Uterus (tissue), 4 donors: Measurements from ENCODE around the gene HLCS. TPM values are rescaled to one million over a fixed set of nuclear protein-coding genes. Genes with fewer than 3 reads are reported as not detected.

Experiments used
- DNase-seq, 2 donors: peaks; one replicate each; pipeline ENCODE4 v3.0.0-alpha.2; 2019 to 2020
- H3K27ac ChIP-seq, 2 donors: fragments of 200-600 bp; sonication (generic); 1 replicate in 1 of 2; 2 replicates in 1 of 2; pipeline ENCODE4 v1.5.1; 2016 to 2018
- H3K27me3 ChIP-seq, 2 donors: fragments of 200-600 bp; sonication (generic); one replicate each; pipeline ENCODE4 v1.5.1; 2018 to 2019; ENCODE audit warnings: control low read depth in 1 of 2
- H3K36me3 ChIP-seq, 2 donors: fragments of 200-600 bp; sonication (generic); one replicate each; pipeline ENCODE4 v1.5.1; 2019; ENCODE audit warnings: control low read depth in 1 of 2
- H3K4me1 ChIP-seq, 2 donors: fragments of 200-600 bp; sonication (generic); one replicate each; pipeline ENCODE4 v1.5.1; 2018 to 2019; ENCODE audit warnings: control low read depth in 1 of 2
- H3K4me3 ChIP-seq, 2 donors: fragments of 200-600 bp; sonication (generic); 1 replicate in 1 of 2; 2 replicates in 1 of 2; pipeline ENCODE4 v1.5.1; 2018 to 2019; ENCODE audit warnings: mild to moderate bottlenecking in 1 of 2
- H3K9me3 ChIP-seq, 2 donors: fragments of 200-600 bp; sonication (generic); one replicate each; pipeline ENCODE4 v1.5.1; 2019; ENCODE audit warnings: control low read depth in 1 of 2
- POLR2A ChIP-seq, 2 donors: fragments of 450-650 bp; IDR thresholded peaks; one replicate each; pipeline ENCODE4 v1.6.1; 2016; ENCODE audit warnings: antibody characterized with exemption in 2 of 2, mild to moderate bottlenecking in 1 of 2, moderate library complexity in 1 of 2
- intact Hi-C: fragments of 100-400 bp; cut with DNase I; formaldehyde crosslinking; loops from one replicate; pipeline ENCODE4 v1.15.1; 2023; ENCODE audit warnings: low total_unique reads
- total RNA-seq, 4 donors: library from RNA; depleted of rRNA in 3 of 4; stranded (reverse); fragments of >200 nt in 3 of 4; gene quantifications; one replicate each; pipeline versions ENCODE4 v1.1.0 to v1.2.4, GENCODE V29; 2014 to 2023
- TF ChIP-seq, protein P1 (sequence below), 4 experiments: fragments of 200-600 bp in 2 of 4; fragments of 450-650 bp in 2 of 4; sonication (generic) in 2 of 4; IDR thresholded peaks; one replicate each; pipeline ENCODE4 v1.5.1; 2016 to 2019; ENCODE audit warnings: antibody characterized with exemption in 4 of 4, mild to moderate bottlenecking in 2 of 4, moderate library complexity in 1 of 4
- donor health status: DM: yes; HTN: yes; CAD: no.

HLCS gene
- total RNA-seq, 4 donors from 2014 or later = 3.8 to 31.4 (median 15.4) TPM

DNA sequence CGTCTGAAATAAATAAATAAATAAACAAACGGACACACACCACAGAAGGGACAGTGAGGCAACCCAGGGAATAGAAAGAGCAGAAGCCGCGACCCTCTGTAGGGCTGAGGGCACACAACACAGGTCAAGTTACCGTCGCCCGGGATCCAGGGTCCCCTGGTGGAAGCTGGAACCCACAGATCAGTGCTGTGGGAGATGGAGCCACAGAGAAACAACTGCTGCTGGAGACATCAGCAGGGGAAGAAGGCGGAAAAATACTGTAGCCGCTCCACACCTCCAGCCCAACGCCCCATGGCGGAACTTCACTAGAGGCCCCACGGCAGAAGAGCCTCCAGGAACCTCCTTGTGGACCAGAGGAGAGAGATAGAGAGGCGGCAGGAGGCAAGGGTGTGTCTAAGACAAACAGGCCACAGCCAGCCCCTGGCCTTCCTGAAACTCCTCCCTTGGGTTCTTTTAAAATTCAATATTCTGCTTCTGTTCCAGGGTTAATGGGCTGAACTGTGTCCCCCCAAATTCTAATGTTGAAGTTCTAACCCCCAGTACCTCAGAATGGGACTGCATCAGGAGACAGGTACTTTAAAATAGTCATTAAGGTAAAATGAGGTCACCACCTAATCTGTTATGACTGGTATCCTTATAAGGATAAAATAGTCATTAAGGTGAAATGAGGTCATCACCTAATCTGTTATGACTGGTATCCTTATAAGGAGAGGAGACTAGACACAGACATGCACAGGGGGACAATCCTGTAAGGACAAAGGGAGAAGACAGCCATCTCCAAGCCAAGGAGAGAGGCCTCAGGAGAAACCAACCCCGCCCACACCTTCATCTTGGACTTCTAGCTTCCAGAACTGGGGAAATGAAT, 7.7 kb upstream of the HLCS start:
- TF ChIP-seq, protein P1, sequence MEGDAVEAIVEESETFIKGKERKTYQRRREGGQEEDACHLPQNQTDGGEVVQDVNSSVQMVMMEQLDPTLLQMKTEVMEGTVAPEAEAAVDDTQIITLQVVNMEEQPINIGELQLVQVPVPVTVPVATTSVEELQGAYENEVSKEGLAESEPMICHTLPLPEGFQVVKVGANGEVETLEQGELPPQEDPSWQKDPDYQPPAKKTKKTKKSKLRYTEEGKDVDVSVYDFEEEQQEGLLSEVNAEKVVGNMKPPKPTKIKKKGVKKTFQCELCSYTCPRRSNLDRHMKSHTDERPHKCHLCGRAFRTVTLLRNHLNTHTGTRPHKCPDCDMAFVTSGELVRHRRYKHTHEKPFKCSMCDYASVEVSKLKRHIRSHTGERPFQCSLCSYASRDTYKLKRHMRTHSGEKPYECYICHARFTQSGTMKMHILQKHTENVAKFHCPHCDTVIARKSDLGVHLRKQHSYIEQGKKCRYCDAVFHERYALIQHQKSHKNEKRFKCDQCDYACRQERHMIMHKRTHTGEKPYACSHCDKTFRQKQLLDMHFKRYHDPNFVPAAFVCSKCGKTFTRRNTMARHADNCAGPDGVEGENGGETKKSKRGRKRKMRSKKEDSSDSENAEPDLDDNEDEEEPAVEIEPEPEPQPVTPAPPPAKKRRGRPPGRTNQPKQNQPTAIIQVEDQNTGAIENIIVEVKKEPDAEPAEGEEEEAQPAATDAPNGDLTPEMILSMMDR (IDR thresholded peaks at IDR 0.05) = no peak
- no peak for TF ChIP-seq POLR2A (IDR thresholded peaks at IDR 0.05)
- no peaks in the 10 kb centered on the region for H3K9me3 ChIP-seq
- no peak overlapping the region for H3K27ac ChIP-seq
- intact Hi-C loops = no loop called here
- H3K4me1 ChIP-seq = no peaks in the 10 kb centered on the region
- H3K36me3 ChIP-seq = no peaks in the 10 kb centered on the region
- no peak for DNase-seq
- H3K27me3 ChIP-seq = no peaks in the 10 kb centered on the region
- no peak overlapping the region for H3K4me3 ChIP-seq

DNA sequence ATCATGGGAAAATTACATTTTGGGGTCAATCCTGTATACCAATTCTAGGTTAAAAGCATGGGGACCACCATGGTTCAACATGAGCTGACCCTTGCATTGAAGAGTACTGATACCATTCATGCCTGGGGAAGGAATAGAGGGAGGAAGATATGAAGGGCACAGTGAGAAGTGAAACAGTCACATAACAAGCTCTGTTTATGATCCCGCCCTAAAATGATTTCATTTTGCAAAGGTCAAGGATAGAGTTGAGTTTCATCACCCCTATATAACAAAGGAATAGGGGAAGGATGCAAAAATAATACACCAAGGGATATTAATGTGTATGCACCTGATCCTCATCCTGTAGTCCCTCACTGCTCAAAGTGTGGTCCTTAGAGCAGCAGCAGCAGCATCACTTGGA, 2.5 kb upstream of the HLCS start:
- intact Hi-C loops = no loop called here
- DNase-seq = no peak
- TF ChIP-seq, protein P1 (IDR thresholded peaks at IDR 0.05) = no peak
- no peak for TF ChIP-seq POLR2A (IDR thresholded peaks at IDR 0.05)
- no peaks in the 10 kb centered on the region for H3K4me1 ChIP-seq
- no peak overlapping the region for H3K4me3 ChIP-seq
- no peaks in the 10 kb centered on the region for H3K9me3 ChIP-seq
- no peaks in the 10 kb centered on the region for H3K36me3 ChIP-seq
- no peaks in the 10 kb centered on the region for H3K27me3 ChIP-seq
- H3K27ac ChIP-seq = no peak overlapping the region

DNA sequence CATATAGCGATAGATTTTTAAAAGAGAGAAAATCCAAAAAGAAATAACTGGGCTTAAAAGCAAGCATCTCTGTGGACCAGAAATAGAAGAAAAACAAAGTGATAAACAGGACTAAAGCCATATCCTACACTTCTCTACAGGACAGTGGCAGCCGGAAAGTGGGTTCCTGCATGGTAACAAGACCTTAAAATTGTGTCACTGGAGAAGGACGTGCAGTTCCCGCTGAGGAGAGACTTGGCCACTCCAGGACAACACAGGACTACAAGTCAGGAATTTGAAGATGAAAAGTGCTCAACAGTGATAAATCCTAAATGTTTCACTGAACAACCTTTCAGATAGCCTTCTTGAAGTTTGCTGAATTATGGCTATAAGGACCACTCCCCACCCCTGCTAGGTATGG, 1.9 kb upstream of the HLCS start:
- Histone ChIP-seq H3K9me3 (no peaks in the 10 kb centered on the region), H3K27ac (no peak overlapping the region), H3K4me1 (no peaks in the 10 kb centered on the region), H3K36me3 (no peaks in the 10 kb centered on the region), H3K27me3 (no peaks in the 10 kb centered on the region), H3K4me3 (no peak overlapping the region)
- no peak for DNase-seq
- intact Hi-C loops = no loop called here
- no peak for TF ChIP-seq POLR2A (IDR thresholded peaks at IDR 0.05)
- TF ChIP-seq, protein P1 (IDR thresholded peaks at IDR 0.05) = no peak

DNA sequence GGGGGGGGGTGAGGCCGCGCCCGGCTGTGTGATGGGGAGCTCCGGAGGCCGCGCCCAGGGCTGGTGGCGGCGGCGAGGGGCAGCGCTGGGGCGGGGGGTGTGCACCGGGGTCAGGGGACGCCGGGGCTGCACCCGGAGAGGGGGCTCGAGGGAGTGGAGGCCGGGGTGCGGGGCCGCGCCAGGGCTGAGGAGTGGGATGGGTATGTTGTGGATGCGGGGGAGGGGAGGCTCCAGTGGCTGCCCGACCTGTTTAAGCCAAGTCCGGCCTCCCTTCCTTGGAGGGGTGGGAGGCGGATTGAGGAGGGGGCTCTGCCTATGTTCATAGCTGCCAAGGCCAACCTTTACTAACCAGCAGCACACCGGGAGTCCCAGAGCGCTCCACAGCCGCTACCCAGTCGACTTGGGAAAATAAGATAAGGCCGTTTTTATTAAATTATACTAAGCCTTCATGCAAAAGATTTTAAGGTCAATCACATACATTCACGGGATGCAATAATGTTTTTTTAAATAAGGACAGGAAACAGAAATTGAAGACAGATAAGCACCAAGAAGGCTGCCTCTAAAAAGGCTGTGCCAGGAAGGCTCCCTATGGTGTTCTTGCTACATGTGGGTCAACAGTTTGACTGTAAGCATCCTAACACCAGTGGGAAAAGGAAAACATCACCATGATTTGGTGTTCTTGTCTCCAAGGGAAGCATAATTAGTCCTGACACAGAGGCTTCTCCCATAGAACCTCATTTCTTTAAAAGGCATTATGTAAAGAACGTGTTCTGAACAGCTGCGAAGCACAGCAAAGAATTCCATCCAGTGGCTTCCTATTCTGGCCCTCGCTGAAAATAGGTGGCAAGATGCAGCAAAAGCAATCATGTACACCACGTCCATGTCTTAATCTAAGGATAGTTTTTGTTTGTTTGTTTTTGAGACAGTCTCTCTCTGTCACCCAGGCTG, 626 bp upstream of the HLCS start:
- TF ChIP-seq, protein P1 (IDR thresholded peaks at IDR 0.05) = no peak
- TF ChIP-seq POLR2A (IDR thresholded peaks at IDR 0.05) = no peak
- intact Hi-C loops = no loop called here
- Histone ChIP-seq H3K9me3 (no peaks in the 10 kb centered on the region), H3K27me3 (no peaks in the 10 kb centered on the region), H3K4me3 (peak overlapping the region; percentile 32 to 59), H3K27ac (peak overlapping the region; percentile 72 to 90), H3K4me1 (no peaks in the 10 kb centered on the region), H3K36me3 (no peaks in the 10 kb centered on the region)
- DNase-seq = peak in 1 of 2 donors; percentile 53

DNA sequence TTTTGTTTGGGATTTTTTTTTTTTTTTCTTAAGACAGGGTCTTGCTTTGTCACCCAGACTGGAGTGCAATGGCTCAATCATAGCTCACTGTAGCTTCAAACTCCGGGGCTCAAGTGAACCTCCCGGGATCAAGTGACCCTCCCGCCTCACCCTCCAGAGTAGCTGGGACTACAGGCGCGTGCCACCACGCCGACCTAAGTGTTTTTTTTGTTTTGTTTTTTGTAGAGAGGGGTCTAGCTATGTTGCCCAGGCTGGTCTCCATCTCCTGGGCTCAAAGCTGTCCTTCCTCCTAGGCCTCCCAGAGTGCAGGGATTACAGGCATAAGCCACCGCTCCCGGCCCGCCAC, 776 bp downstream of the HLCS start:
- no peak for DNase-seq
- Histone ChIP-seq H3K4me1 (no peaks in the 10 kb centered on the region), H3K4me3 (peak overlapping the region; percentile 32 to 59), H3K27ac (peak overlapping the region; percentile 72 to 90), H3K9me3 (no peaks in the 10 kb centered on the region), H3K27me3 (no peaks in the 10 kb centered on the region), H3K36me3 (no peaks in the 10 kb centered on the region)
- intact Hi-C loops = no loop called here
- no peak for TF ChIP-seq POLR2A (IDR thresholded peaks at IDR 0.05)
- TF ChIP-seq, protein P1 (IDR thresholded peaks at IDR 0.05) = no peak
